ENCODE results near the gene LRRC27. TPM values are rescaled to one million over a fixed set of nuclear protein-coding genes. Genes with fewer than 3 reads are reported as not detected.

The LRRC27 gene
- polyA plus RNA-seq, 2 of the 4 experiments (the other 2 are of a cell fraction) = 6.5 to 6.9 TPM

DNA sequence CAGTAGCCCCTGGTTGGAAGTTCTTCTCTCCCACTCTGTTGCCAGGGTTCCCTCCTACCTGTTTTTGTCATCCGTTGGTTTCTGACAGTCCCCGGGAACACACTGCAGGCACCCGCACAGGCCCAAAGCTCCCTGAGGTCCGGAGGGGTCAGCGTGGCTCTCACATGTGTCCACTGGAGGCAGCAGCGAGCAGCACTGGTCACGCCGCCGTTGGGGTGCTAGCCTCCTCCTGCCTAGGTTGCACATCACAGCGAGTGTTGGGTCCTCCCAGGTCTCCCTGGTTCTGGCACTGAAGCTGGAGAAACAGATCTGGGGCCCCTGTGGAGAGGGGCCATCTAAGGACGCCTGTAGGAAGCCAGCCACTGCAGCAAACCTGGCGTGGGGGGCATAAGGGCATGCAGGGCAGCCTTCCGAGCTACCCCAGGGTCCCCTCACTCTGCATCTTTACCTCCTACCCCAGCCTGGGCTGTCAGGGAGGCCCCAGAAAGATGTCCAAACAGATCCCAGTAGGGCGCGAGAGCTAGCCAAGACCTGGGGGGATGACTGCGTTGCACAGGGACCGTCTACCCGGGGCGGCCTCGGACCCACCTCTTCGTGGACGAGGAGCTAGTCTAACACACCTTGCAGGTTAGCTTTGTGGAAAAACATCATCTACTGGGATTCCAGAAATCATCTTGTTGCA, 28.9 kb downstream of the LRRC27 start:
- Histone ChIP-seq H3K27ac (no peak overlapping the region), H3K4me2 (no peak overlapping the region), H3K9me3 (no peaks in the 10 kb centered on the region), H3K4me1 (no peaks in the 10 kb centered on the region), H3K4me3 (no peak overlapping the region)
- POLR2A ChIA-PET = no interaction called here
- WGBS (ENCODE audit: missing lambda C conversion rate) = 59% methylated on average over 20 of the region's 22 CpGs
- TF ChIP-seq ZC3H11A (IDR thresholded peaks at IDR 0.05) (no peak), HOXB13 (CRISPR knock-in tag; IDR thresholded peaks at IDR 0.05; ENCODE audit: low read depth) (no peak), E2F6 (IDR thresholded peaks at IDR 0.05; ENCODE audit: borderline replicate concordance, low read depth) (no peak), CEBPB (IDR thresholded peaks at IDR 0.05) (no peak), MAZ (IDR thresholded peaks at IDR 0.05; ENCODE audit: borderline replicate concordance, low read depth, low read length) (no peak), KDM5A (IDR thresholded peaks at IDR 0.05) (no peak), RCOR1 (IDR thresholded peaks at IDR 0.05; ENCODE audit: low read depth, low read length) (no peak), EP300 (IDR thresholded peaks at IDR 0.05) (no peak), HOXB5 (CRISPR knock-in tag; IDR thresholded peaks at IDR 0.05) (no peak), RAD21 (conservative IDR thresholded peaks at IDR 0.05 in 1 of 2, IDR thresholded peaks at IDR 0.05 in 1 of 2) (peak; percentile 19 to 32; a peak in 2 of 5 replicates), PHF8 (IDR thresholded peaks at IDR 0.05; ENCODE audit: borderline replicate concordance, low read depth) (no peak), ZFP36 (IDR thresholded peaks at IDR 0.05; ENCODE audit: borderline replicate concordance, partially characterized antibody) (no peak), RFX5 (IDR thresholded peaks at IDR 0.05) (no peak), MYC (IDR thresholded peaks at IDR 0.05; ENCODE audit: borderline replicate concordance, low read length) (no peak), SMC3 (IDR thresholded peaks at IDR 0.05) (0 out of 3 replicates have a peak, but pooled peaks have one; percentile 12), BHLHE40 (IDR thresholded peaks at IDR 0.05; ENCODE audit: low read depth, low read length) (no peak), FOSL2 (IDR thresholded peaks at IDR 0.05) (no peak), FOSL2 (CRISPR knock-in tag; IDR thresholded peaks at IDR 0.05) (no peak), REST (IDR thresholded peaks at IDR 0.05) (no peak), FOXS1 (CRISPR knock-in tag; IDR thresholded peaks at IDR 0.05) (no peak), CHD4 (IDR thresholded peaks at IDR 0.05; ENCODE audit: borderline replicate concordance) (no peak)
- TF ChIP-seq, protein P1, sequence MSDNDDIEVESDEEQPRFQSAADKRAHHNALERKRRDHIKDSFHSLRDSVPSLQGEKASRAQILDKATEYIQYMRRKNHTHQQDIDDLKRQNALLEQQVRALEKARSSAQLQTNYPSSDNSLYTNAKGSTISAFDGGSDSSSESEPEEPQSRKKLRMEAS (IDR thresholded peaks at IDR 0.05) = 0 out of 2 replicates have a peak, but pooled peaks have one; percentile 18
- TF ChIP-seq, protein P2, sequence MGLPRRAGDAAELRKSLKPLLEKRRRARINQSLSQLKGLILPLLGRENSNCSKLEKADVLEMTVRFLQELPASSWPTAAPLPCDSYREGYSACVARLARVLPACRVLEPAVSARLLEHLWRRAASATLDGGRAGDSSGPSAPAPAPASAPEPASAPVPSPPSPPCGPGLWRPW (IDR thresholded peaks at IDR 0.05) = no peak
- TF ChIP-seq, protein P3, sequence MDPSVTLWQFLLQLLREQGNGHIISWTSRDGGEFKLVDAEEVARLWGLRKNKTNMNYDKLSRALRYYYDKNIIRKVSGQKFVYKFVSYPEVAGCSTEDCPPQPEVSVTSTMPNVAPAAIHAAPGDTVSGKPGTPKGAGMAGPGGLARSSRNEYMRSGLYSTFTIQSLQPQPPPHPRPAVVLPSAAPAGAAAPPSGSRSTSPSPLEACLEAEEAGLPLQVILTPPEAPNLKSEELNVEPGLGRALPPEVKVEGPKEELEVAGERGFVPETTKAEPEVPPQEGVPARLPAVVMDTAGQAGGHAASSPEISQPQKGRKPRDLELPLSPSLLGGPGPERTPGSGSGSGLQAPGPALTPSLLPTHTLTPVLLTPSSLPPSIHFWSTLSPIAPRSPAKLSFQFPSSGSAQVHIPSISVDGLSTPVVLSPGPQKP (IDR thresholded peaks at IDR 0.05; ENCODE audit: low read depth, low read length) = no peak
- TF ChIP-seq, protein P4, sequence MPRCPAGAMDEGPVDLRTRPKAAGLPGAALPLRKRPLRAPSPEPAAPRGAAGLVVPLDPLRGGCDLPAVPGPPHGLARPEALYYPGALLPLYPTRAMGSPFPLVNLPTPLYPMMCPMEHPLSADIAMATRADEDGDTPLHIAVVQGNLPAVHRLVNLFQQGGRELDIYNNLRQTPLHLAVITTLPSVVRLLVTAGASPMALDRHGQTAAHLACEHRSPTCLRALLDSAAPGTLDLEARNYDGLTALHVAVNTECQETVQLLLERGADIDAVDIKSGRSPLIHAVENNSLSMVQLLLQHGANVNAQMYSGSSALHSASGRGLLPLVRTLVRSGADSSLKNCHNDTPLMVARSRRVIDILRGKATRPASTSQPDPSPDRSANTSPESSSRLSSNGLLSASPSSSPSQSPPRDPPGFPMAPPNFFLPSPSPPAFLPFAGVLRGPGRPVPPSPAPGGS (IDR thresholded peaks at IDR 0.05) = no peak
- TF ChIP-seq, protein P5, sequence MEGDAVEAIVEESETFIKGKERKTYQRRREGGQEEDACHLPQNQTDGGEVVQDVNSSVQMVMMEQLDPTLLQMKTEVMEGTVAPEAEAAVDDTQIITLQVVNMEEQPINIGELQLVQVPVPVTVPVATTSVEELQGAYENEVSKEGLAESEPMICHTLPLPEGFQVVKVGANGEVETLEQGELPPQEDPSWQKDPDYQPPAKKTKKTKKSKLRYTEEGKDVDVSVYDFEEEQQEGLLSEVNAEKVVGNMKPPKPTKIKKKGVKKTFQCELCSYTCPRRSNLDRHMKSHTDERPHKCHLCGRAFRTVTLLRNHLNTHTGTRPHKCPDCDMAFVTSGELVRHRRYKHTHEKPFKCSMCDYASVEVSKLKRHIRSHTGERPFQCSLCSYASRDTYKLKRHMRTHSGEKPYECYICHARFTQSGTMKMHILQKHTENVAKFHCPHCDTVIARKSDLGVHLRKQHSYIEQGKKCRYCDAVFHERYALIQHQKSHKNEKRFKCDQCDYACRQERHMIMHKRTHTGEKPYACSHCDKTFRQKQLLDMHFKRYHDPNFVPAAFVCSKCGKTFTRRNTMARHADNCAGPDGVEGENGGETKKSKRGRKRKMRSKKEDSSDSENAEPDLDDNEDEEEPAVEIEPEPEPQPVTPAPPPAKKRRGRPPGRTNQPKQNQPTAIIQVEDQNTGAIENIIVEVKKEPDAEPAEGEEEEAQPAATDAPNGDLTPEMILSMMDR (IDR thresholded peaks at IDR 0.05) = peak; percentile 51
- CTCF ChIA-PET = interaction anchor here (0.7 to 2.3 kb wide), 17 partner anchors 8 to 226 kb away, joined by 3 to 16 read pairs (median 4); no protein-coding TSS in a partner anchor
- ATAC-seq (peak; percentile 57 to 87; a peak in 4 of 6 replicates), DNase-seq (ENCODE audit: low read depth in 1 of 2, low spot score in 1 of 2) (peak; percentile 29 to 44), FAIRE-seq (no peak)
